Hepatocyte (in vitro differentiated cells): ENCODE data around the gene NCOA3.

Experiments
- CTCF ChIP-seq: fragments of 200-600 bp; sonication (generic); IDR thresholded peaks from 2 replicates; pipeline ENCODE4 v1.5.1; 2016; ENCODE audit warnings: antibody characterized with exemption, mild to moderate bottlenecking; ENCODE audit not compliant: poor library complexity
- EZH2 ChIP-seq: fragments of 200-600 bp; sonication (generic); IDR thresholded peaks from 2 replicates; pipeline ENCODE4 v1.6.1; 2016; ENCODE audit warnings: antibody characterized with exemption, mild to moderate bottlenecking, borderline replicate concordance

- TF ChIP-seq CTCF (no peak), EZH2 (no peak)
Measured at GRCh38 chr20:47532002-47532401, 30.3 kb downstream of the NCOA3 start.
